HepG2 (cell line): ENCODE measurements around the gene SLC22A7. TPM values are rescaled to one million over a fixed set of nuclear protein-coding genes. Genes with fewer than 3 reads are reported as not detected.

Experiments used
- ATAC-seq: fragments of 200-7000 bp; cut with Tn5 transposase; 3 replicates; pipeline ENCODE4 v1.9.1; 2020; ENCODE audit warnings: mild to moderate bottlenecking, moderate library complexity
- BruUV-seq: library from RNA; stranded (reverse); fragments of 400-500 nt; replicated peaks from 2 replicates; lab custom pipeline; 2021; lab: Mats Ljungman, UMichigan
- CTCF ChIA-PET: fragments of 300-600 bp; formaldehyde crosslinking; extraction: SDS; loops from one replicate; lab custom pipeline; 2021; ENCODE audit warnings: low total read pairs, inconsistent platforms, low intra/inter-chr PET ratio; lab: Yijun Ruan, JAX
- POLR2A ChIA-PET: fragments of 350-600 bp; sonication (Branson Sonifier 250); formaldehyde crosslinking; loops from one replicate; lab custom pipeline; 2020; ENCODE audit warnings: antibody characterized with exemption, inconsistent platforms; lab: Yijun Ruan, JAX
- DNase-seq: peaks from one replicate; pipeline ENCODE4 v3.0.0-alpha.2; 2015; ENCODE audit warnings: low spot score
- FAIRE-seq: peaks from 3 replicates; lab custom pipeline; 2011; peaks lifted over from hg19 to GRCh38; lab: Jason Lieb, UNC
- H2AFZ ChIP-seq: one replicate; pipeline ENCODE4 v1.6.1; 2011; ENCODE audit warnings: low read length, inconsistent platforms
- H3K27ac ChIP-seq: fragments of 300-600 bp; 3 replicates; pipeline ENCODE4 v1.8.0; 2011; ENCODE audit warnings: mixed run types, mild to moderate bottlenecking, mixed read lengths, low read length, inconsistent platforms; ENCODE audit not compliant: insufficient read depth; ENCODE audit errors: extremely low read length
- H3K27me3 ChIP-seq, 2 experiments: fragments of 200-600 bp in 1 of 2; 2 replicates in 1 of 2; 3 replicates in 1 of 2; pipeline versions ENCODE4 v1.6.0 to v1.8.0; 2011; ENCODE audit warnings: low read length in 2 of 2, mild to moderate bottlenecking in 2 of 2, moderate library complexity in 2 of 2, inconsistent platforms in 1 of 2; ENCODE audit not compliant: insufficient read depth in 2 of 2, control insufficient read depth in 1 of 2
- H3K36me3 ChIP-seq, 2 experiments: fragments of 200-600 bp in 1 of 2; replicated peaks in 1 of 2; 2 replicates in 1 of 2; 3 replicates in 1 of 2; pipeline versions ENCODE4 v1.5.1 to v1.8.0; 2011; ENCODE audit warnings: low read length in 2 of 2, inconsistent platforms in 1 of 2; ENCODE audit not compliant: insufficient read depth in 2 of 2, control insufficient read depth in 1 of 2
- H3K4me1 ChIP-seq: 2 replicates; pipeline ENCODE4 v1.5.1; 2012; ENCODE audit warnings: low read length, inconsistent platforms; ENCODE audit not compliant: insufficient read depth
- H3K4me2 ChIP-seq: 2 replicates; pipeline ENCODE4 v1.6.0; 2011; ENCODE audit warnings: low read depth, low read length, inconsistent platforms
- H3K4me3 ChIP-seq, 3 experiments: fragments of 200-600 bp in 1 of 3; sonication (generic), shearing (Covaris generic) in 1 of 3; replicated peaks in 1 of 3; 2 replicates each; pipeline ENCODE4 v1.5.1; 2011 to 2016; ENCODE audit warnings: low read length in 3 of 3, inconsistent platforms in 2 of 3, low read depth in 2 of 3, mild to moderate bottlenecking in 2 of 3, control low read depth in 1 of 3, mixed read lengths in 1 of 3; ENCODE audit not compliant: insufficient read depth in 1 of 3
- H3K79me2 ChIP-seq: one replicate; pipeline ENCODE4 v1.6.1; 2011; ENCODE audit warnings: low read length, inconsistent platforms; ENCODE audit not compliant: insufficient read depth
- H3K9ac ChIP-seq: 2 replicates; pipeline ENCODE4 v1.6.0; 2011; ENCODE audit warnings: mild to moderate bottlenecking, low read depth, low read length, inconsistent platforms; ENCODE audit not compliant: insufficient read depth
- H3K9me3 ChIP-seq: 2 replicates; pipeline ENCODE4 v1.5.1; 2012; ENCODE audit warnings: mild to moderate bottlenecking, low read length
- H4K20me1 ChIP-seq: 2 replicates; pipeline ENCODE4 v1.6.0; 2011; ENCODE audit warnings: inconsistent platforms, mild to moderate bottlenecking, low read length, moderate library complexity; ENCODE audit not compliant: insufficient read depth
- ARHGAP35 ChIP-seq: sonication (generic); formaldehyde crosslinking; IDR thresholded peaks from 2 replicates; pipeline ENCODE4 v1.9.0; 2022; ENCODE audit warnings: mild to moderate bottlenecking, inconsistent platforms, moderate library complexity, missing genetic modification reagents, borderline replicate concordance
- ATF1 ChIP-seq: IDR thresholded peaks from 2 replicates; pipeline ENCODE4 v1.6.1; 2016; ENCODE audit warnings: mild to moderate bottlenecking, control low read depth
- BRD4 ChIP-seq: sonication (generic); formaldehyde crosslinking; IDR thresholded peaks from 2 replicates; pipeline ENCODE4 v1.4.0; 2020; ENCODE audit warnings: missing genetic modification reagents
- CENPT ChIP-seq: sonication (generic); formaldehyde crosslinking; IDR thresholded peaks from 2 replicates; pipeline ENCODE4 v1.8.0; 2022; ENCODE audit warnings: low read depth, mild to moderate bottlenecking, moderate library complexity, missing genetic modification reagents
- DPF2 ChIP-seq: sonication (generic); formaldehyde crosslinking; IDR thresholded peaks from 2 replicates; pipeline ENCODE4 v1.4.0; 2020; ENCODE audit warnings: mild to moderate bottlenecking, low read depth, missing genetic modification reagents, borderline replicate concordance
- HES4 ChIP-seq: sonication (generic); formaldehyde crosslinking; IDR thresholded peaks from 2 replicates; pipeline ENCODE4 v1.9.0; 2021; ENCODE audit warnings: mild to moderate bottlenecking, missing genetic modification reagents, borderline replicate concordance
- HNRNPLL ChIP-seq: fragments of 200-400 bp; formaldehyde crosslinking; IDR thresholded peaks from 2 replicates; pipeline ENCODE4 v1.6.1; 2017; ENCODE audit warnings: mild to moderate bottlenecking, low read depth, low read length; ENCODE audit not compliant: poor library complexity, severe bottlenecking
- NFKBIZ ChIP-seq: IDR thresholded peaks from 2 replicates; pipeline ENCODE4 v1.6.1; 2018; ENCODE audit warnings: missing genetic modification reagents, missing compliant biosample characterization
- NR2F6 ChIP-seq, 2 experiments: IDR thresholded peaks; 2 replicates each; pipeline ENCODE4 v1.6.1; 2016; ENCODE audit warnings: antibody characterized with exemption in 1 of 2, mild to moderate bottlenecking in 1 of 2
- NRL ChIP-seq: sonication (generic); formaldehyde crosslinking; IDR thresholded peaks from 2 replicates; pipeline ENCODE4 v1.5.0; 2020; ENCODE audit warnings: missing genetic modification reagents, mild to moderate bottlenecking, moderate library complexity, borderline replicate concordance
- PHF21A ChIP-seq: sonication (generic); formaldehyde crosslinking; IDR thresholded peaks from 2 replicates; pipeline ENCODE4 v1.5.0; 2020; ENCODE audit warnings: mild to moderate bottlenecking, missing genetic modification reagents
- RAD21 ChIP-seq: fragments of 450-650 bp; formaldehyde crosslinking; IDR thresholded peaks from 2 replicates; pipeline ENCODE4 v1.5.0; 2020; ENCODE audit warnings: mild to moderate bottlenecking
- REL ChIP-seq: sonication (generic); formaldehyde crosslinking; conservative IDR thresholded peaks from 2 replicates; pipeline ENCODE4 v1.8.0; 2022; ENCODE audit warnings: mild to moderate bottlenecking, missing genetic modification reagents, moderate library complexity
- SP1 ChIP-seq, 2 experiments: fragments of 450-650 bp in 1 of 2; sonication (generic) in 1 of 2; formaldehyde crosslinking in 1 of 2; IDR thresholded peaks; 2 replicates each; pipeline versions ENCODE4 v1.4.0 to v1.6.1; 2016 to 2020; ENCODE audit warnings: missing genetic modification reagents in 1 of 2
- TP53 ChIP-seq: sonication (generic); formaldehyde crosslinking; conservative IDR thresholded peaks from 2 replicates; pipeline ENCODE4 v1.4.0; 2020; ENCODE audit warnings: missing genetic modification reagents
- ZBTB8A ChIP-seq: sonication (generic); formaldehyde crosslinking; IDR thresholded peaks from 2 replicates; pipeline ENCODE4 v1.4.0; 2020; ENCODE audit warnings: mild to moderate bottlenecking, low read depth, missing genetic modification reagents, borderline replicate concordance
- ZNF256 ChIP-seq: sonication (generic); formaldehyde crosslinking; conservative IDR thresholded peaks from 2 replicates; pipeline ENCODE4 v1.4.0; 2020; ENCODE audit warnings: missing genetic modification reagents
- ZNF496 ChIP-seq: sonication (generic); formaldehyde crosslinking; IDR thresholded peaks from 2 replicates; pipeline ENCODE4 v1.8.1; 2023; ENCODE audit warnings: mild to moderate bottlenecking, moderate library complexity, missing genetic modification reagents; ENCODE audit not compliant: insufficient replicate concordance
- ZNF605 ChIP-seq: sonication (generic); formaldehyde crosslinking; IDR thresholded peaks from 2 replicates; pipeline ENCODE4 v1.8.0; 2022; ENCODE audit warnings: mild to moderate bottlenecking, missing genetic modification reagents
- ZNF678 ChIP-seq: sonication (generic); formaldehyde crosslinking; IDR thresholded peaks from 2 replicates; pipeline ENCODE4 v1.4.0; 2020; ENCODE audit warnings: mild to moderate bottlenecking, missing genetic modification reagents
- WGBS: methylation state at CpG from one replicate; pipeline ENCODE4 v1.1.6; 2017; ENCODE audit warnings: low lambda C conversion rate; 5-methylcytosine and 5-hydroxymethylcytosine counted together
- in situ Hi-C: cut with HindIII; loops from 2 replicates; pipeline ENCODE4 v1.10.0; 2017; ENCODE audit warnings: low pct_unique_long_range_greater_than_20kb; ENCODE audit not compliant: extremely low pct_ligation_motif_present
- intact Hi-C: fragments of 100-400 bp; cut with micrococcal nuclease; formaldehyde crosslinking; loops from one replicate; pipeline ENCODE4 v1.10.0; 2022; ENCODE audit not compliant: unreplicated experiment
- polyA plus RNA-seq, 8 experiments: library from polyadenylated mRNA; depleted of rRNA in 3 of 8; stranded (reverse) in 7 of 8; unstranded in 1 of 8; fragments of >200 nt; fragmentation: Illumina TruSeq in 4 of 8; extraction: Trizol in 4 of 8; gene quantifications; 2 replicates each; pipeline versions ENCODE4 v1.2.1 to v1.2.3, GENCODE V29; 2011 to 2016; ENCODE audit warnings: low read depth in 4 of 8, missing spikeins in 1 of 8, mixed read lengths in 1 of 8; ENCODE audit not compliant: insufficient read depth in 1 of 8
- total RNA-seq, 5 experiments: library from RNA; depleted of rRNA; stranded (reverse); fragments of >200 nt; fragmentation: Illumina TruSeq; extraction: Trizol; gene quantifications; 2 replicates each; pipeline ENCODE4 v1.2.3, GENCODE V29; 2016; ENCODE audit warnings: low read depth in 1 of 5
- TF ChIP-seq, protein P1 (sequence below): sonication (generic); formaldehyde crosslinking; conservative IDR thresholded peaks from 2 replicates; pipeline ENCODE4 v1.4.0; 2020; ENCODE audit warnings: missing genetic modification reagents
- TF ChIP-seq, protein P2 (sequence below): sonication (generic); formaldehyde crosslinking; IDR thresholded peaks from 2 replicates; pipeline ENCODE4 v1.5.1; 2020; ENCODE audit warnings: missing genetic modification reagents, mild to moderate bottlenecking, borderline replicate concordance

SLC22A7 gene
- total and polyA plus RNA-seq, 2 of the 13 experiments (the other 11 are each of a cell fraction or from before 2014, with no cell fraction given) = 5.3 to 22.6 TPM

GRCh38 chr6:43268355-43268700 lies 29.7 kb upstream of the SLC22A7 start:
- Histone ChIP-seq H3K4me2 (peak overlapping the region; percentile 58), H3K36me3 (no peaks in the 10 kb centered on the region), H3K4me3 (peak overlapping the region in 1 of 3 experiments; percentile 36; a peak in 2 of 6 replicates), H3K4me1 (peaks cover 96% of the 10 kb centered on the region), H2AFZ (no peak overlapping the region), H3K27me3 (no peaks in the 10 kb centered on the region), H3K79me2 (no peaks in the 10 kb centered on the region), H3K9me3 (no peaks in the 10 kb centered on the region), H3K9ac (peak overlapping the region; percentile 69), H4K20me1 (no peaks in the 10 kb centered on the region), H3K27ac (peak overlapping the region; percentile 91)
- in situ Hi-C loops (no loop called here), intact Hi-C loops (loop anchor here (10.0 kb wide), 1 partner anchor 156 kb away; the partner anchor contains the start of gene ABCC10)
- ChIA-PET CTCF (no interaction called here), POLR2A (interaction anchor here (0.7 to 20.0 kb wide), 28 partner anchors 10 to 340 kb away, joined by 3 to 314 read pairs (median 4); partner anchors contain the start of genes ABCC10, CNPY3, CRIP3 and CUL9)
- BruUV-seq = no TSS peak
- FAIRE-seq = no peak
- peak; percentile 5 for ATAC-seq
- 52% methylated on average over 3 of the region's 3 CpGs for WGBS
- no peak for DNase-seq
- 0 out of 2 replicates have a peak, but pooled peaks have one; percentile 5 for TF ChIP-seq ARHGAP35 (CRISPR knock-in tag)
- 0 out of 2 replicates have a peak, but pooled peaks have one; percentile 20 for TF ChIP-seq ZNF256
- TF ChIP-seq ZNF605 = no peak
- no peak for TF ChIP-seq SP1 (IDR thresholded peaks at IDR 0.05)
- TF ChIP-seq SP1 (CRISPR knock-in tag; IDR thresholded peaks at IDR 0.05) = 0 out of 2 replicates have a peak, but pooled peaks have one; percentile 14
- no peak for TF ChIP-seq HNRNPLL
- TF ChIP-seq ZNF678 (CRISPR knock-in tag) = no peak
- TF ChIP-seq TP53 (CRISPR knock-in tag) = 0 out of 2 replicates have a peak, but pooled peaks have one; percentile 38
- 0 out of 2 replicates have a peak, but pooled peaks have one; percentile 15 for TF ChIP-seq BRD4
- TF ChIP-seq NFKBIZ (CRISPR knock-in tag) = no peak
- no peak for TF ChIP-seq HES4 (CRISPR knock-in tag)
- TF ChIP-seq ZNF496 = no peak
- TF ChIP-seq NR2F6 (IDR thresholded peaks at IDR 0.05) = no peak
- TF ChIP-seq NR2F6 (CRISPR knock-in tag; IDR thresholded peaks at IDR 0.05) = no peak
- TF ChIP-seq, protein P1, sequence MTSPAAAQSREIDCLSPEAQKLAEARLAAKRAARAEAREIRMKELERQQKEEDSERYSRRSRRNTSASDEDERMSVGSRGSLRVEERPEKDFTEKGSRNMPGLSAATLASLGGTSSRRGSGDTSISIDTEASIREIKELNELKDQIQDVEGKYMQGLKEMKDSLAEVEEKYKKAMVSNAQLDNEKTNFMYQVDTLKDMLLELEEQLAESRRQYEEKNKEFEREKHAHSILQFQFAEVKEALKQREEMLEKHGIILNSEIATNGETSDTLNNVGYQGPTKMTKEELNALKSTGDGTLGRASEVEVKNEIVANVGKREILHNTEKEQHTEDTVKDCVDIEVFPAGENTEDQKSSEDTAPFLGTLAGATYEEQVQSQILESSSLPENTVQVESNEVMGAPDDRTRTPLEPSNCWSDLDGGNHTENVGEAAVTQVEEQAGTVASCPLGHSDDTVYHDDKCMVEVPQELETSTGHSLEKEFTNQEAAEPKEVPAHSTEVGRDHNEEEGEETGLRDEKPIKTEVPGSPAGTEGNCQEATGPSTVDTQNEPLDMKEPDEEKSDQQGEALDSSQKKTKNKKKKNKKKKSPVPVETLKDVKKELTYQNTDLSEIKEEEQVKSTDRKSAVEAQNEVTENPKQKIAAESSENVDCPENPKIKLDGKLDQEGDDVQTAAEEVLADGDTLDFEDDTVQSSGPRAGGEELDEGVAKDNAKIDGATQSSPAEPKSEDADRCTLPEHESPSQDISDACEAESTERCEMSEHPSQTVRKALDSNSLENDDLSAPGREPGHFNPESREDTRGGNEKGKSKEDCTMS = no peak
- no peak for TF ChIP-seq DPF2 (CRISPR knock-in tag)
- TF ChIP-seq, protein P2, sequence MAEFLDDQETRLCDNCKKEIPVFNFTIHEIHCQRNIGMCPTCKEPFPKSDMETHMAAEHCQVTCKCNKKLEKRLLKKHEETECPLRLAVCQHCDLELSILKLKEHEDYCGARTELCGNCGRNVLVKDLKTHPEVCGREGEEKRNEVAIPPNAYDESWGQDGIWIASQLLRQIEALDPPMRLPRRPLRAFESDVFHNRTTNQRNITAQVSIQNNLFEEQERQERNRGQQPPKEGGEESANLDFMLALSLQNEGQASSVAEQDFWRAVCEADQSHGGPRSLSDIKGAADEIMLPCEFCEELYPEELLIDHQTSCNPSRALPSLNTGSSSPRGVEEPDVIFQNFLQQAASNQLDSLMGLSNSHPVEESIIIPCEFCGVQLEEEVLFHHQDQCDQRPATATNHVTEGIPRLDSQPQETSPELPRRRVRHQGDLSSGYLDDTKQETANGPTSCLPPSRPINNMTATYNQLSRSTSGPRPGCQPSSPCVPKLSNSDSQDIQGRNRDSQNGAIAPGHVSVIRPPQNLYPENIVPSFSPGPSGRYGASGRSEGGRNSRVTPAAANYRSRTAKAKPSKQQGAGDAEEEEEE (CRISPR knock-in tag) = no peak
- no peak for TF ChIP-seq ATF1 (CRISPR knock-in tag)
- no peak for TF ChIP-seq RAD21 (CRISPR knock-in tag)
- TF ChIP-seq CENPT (CRISPR knock-in tag) = no peak
- peak; percentile 49; the same call in 1 of the 2 replicates for TF ChIP-seq NRL (CRISPR knock-in tag)
- no peak for TF ChIP-seq PHF21A
- 0 out of 2 replicates have a peak, but pooled peaks have one; percentile 4 for TF ChIP-seq ZBTB8A (CRISPR knock-in tag)
- no peak for TF ChIP-seq REL (CRISPR knock-in tag)
